ENCODE data around the gene MACROD2. TPM values are rescaled to one million over a fixed set of nuclear protein-coding genes. Genes with fewer than 3 reads are reported as not detected.

The MACROD2 gene
- total RNA-seq, 1 donor from 2014 or later: 1.6 TPM

DNA sequence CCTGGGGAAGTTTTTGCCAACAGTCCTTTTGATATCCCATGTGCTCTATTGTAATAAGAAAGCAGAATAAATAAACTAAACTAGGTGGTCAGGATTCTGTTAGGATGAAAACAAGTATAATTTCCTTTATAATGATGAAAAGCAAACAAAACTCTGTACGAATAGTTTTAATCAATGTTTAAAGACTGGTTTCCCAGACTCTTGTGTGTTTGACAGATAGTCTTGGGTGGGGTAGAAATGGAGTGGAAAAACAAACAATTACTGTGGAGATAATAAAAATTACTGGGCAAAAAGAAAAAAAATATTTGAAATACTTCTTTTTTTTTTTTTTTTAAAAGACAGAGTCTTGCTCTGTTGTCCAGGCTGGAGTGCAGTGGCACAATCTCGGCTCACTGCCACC lies 494.2 kb downstream of the MACROD2 start:
- no peak for DNase-seq (ENCODE audit: low spot score)
- intact Hi-C loops (cut with DNase I): no loop called here

DNA sequence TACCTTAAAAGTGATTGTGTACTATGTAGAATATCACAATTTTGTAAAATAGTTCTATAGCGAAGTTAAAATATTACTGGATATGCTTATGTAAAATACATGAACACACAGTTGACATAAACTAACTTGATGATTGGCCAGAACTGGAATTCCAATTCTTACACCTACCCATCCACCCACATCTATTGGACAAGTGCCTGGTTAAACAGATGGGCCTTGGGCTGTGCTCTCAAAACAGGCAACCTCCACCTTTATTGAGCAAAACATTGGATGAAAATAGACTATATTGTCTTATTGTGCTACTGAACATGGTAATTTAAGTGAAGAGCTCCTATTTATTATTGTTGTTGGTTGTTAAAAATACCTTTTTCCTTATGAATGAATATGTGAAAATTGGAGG lies 496.1 kb downstream of the MACROD2 start:
- intact Hi-C loops (cut with DNase I): no loop called here
- DNase-seq (ENCODE audit: low spot score): no peak

DNA sequence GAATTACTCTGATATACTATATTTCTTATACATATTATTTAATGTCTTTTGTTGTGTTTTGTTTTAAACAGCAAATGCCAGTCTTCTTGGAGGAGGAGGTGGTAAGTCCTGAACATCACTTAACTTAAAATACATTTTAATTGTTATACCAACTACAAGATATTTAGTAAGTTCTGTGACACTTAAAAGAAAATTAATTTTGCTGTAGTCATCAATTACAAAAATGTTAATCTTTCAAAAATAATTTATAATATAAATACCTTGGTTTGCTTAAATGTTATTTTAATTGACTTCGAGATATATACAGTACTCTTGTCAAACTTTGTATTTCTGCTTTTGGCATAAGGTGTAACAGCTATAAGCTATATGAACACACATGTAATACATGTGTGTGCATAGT lies 498.1 kb downstream of the MACROD2 start:
- intact Hi-C loops (cut with DNase I): no loop called here

DNA sequence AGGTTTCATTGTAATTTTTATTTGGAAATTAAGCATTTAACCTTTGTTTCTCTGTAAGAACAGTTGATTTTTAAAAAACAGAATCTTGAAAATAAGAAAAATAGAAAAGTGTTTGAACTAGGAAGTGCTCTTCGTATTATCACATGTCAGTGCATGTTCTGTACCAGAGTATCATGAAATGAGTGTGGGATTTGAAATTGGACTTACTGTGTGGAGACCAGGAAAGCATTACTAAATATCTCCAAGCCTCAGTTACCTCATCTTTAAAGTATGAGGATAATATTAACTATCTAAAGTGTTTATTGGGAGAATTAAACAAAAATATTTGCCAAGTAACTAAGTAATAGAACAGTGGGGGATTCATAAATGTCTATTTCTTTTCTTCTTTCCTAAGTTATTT lies 499.0 kb downstream of the MACROD2 start:
- no peak for DNase-seq (ENCODE audit: low spot score)
- intact Hi-C loops (cut with DNase I): no loop called here

More for the DNA sequence above, 498.1 kb downstream of the MACROD2 start:
- DNase-seq (ENCODE audit: low spot score): no peak

DNA sequence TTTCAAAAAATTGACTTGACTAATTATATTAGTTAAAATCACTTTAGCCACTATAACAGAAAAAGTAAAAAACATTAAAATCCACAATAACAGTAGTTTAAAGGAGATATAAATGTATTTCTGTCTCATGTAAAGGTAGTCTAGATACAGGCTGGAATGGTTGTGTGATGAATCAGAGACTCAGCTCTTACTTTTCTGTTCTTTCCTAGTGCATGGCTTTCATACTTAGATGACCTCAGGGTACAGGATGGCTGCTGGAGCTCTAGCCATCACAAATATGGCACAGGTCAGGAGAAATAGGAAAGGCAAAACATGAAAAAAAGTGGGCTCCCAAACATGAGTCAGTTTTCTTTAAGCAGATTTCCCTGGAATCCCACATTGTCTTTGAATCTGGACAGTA lies 499.8 kb downstream of the MACROD2 start:
- intact Hi-C loops (cut with DNase I): no loop called here
- DNase-seq (ENCODE audit: low spot score): no peak

DNA sequence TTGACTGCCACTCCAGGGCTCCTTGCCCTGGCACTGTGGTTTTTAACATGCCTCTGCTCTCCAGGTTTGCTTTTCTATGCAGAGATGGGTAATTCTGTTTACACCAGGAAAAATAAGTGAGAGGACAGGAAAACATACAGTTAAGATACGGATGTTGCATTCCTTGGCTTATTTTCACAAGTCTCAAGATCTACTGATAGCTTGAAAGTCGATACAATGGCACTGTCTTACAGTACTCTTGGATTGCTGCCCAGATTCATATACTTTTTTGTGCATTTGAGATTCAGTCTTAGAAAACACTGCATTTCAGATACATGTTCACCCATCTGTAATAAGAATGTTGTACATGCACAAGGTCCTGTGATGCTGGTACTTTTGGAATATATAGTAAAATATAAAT lies 501.7 kb downstream of the MACROD2 start:
- no peak for DNase-seq (ENCODE audit: low spot score)
- intact Hi-C loops (cut with DNase I): no loop called here

DNA sequence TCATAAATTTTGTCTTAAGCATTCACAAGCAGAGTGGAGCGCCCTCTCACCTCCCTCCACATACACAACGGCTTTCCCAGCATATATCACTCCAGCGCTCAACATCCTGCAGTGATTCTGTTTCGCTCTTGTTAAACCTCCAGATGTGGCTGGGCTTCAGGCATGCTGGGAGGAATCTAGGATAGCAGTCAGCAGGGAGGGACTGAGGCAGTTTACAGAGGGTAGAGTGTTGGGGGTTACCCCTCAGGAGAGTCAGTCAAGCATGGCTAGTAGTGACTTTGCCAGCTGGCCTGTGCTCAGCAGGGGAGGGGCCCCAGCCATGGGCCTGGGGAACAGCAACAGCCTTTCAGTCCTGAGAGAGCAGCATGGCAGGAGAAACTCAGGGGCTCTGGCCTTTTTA lies 503.5 kb downstream of the MACROD2 start:
- no peak for DNase-seq (ENCODE audit: low spot score)
- intact Hi-C loops (cut with DNase I): no loop called here

DNA sequence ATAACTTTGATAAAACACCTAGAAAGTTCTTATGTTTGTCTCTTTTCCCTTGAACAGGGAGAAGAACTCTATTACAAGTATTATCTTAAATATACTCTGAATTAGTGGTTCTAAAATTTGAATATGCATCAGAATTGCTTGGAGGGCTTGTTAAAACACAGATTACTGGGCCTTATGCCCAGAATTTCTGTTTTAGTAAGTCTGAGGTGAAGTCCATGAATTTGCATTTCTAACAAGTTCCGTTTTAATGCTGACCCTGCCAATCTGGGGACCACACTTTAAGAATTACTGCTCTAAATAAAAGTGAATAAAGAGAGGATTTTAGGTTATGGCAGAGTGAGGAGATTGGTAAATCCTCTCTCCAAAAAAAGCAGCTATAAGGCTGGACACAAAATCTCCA lies 510.2 kb downstream of the MACROD2 start:
- intact Hi-C loops (cut with DNase I): no loop called here
- DNase-seq (ENCODE audit: low spot score): no peak

DNA sequence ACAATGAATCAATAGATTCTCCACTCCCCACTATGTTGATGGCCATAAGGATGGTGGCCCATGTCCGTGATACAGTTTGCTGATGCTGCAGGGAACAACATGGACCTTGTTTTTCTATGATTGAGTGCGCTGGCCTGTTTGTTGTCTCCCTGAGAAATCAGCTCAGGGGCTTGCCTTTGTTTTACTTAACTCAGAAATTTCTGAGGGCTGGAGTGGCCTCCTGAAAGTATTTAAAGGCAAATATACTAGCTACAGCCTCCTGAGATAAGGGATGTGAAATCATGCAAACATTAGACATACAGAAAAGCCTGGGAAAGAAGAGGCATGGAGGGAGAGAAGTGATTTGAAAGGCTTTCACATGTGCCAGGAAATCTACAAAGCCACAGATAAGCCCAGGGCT lies 512.4 kb downstream of the MACROD2 start:
- DNase-seq (ENCODE audit: low spot score): no peak
- intact Hi-C loops (cut with DNase I): no loop called here

DNA sequence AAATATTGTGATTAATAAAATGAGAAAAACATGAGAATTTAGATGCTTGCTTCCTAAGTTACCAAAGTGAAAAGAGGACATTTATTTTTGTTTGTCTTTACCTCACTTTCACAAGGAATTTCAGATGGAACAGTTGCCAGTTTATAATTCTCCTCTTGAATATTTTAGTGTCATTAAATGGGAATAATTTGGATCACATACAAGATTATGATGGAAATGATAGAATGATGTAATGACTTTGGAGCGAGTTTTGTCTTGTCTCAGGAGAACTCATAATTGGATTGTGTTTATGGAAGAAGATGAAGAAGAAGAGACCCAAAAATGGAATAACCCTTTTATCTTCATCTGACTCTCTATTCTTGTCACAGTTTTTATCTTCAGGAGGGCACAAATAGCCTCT lies 515.0 kb downstream of the MACROD2 start:
- no peak for DNase-seq (ENCODE audit: low spot score)
- intact Hi-C loops (cut with DNase I): no loop called here

DNA sequence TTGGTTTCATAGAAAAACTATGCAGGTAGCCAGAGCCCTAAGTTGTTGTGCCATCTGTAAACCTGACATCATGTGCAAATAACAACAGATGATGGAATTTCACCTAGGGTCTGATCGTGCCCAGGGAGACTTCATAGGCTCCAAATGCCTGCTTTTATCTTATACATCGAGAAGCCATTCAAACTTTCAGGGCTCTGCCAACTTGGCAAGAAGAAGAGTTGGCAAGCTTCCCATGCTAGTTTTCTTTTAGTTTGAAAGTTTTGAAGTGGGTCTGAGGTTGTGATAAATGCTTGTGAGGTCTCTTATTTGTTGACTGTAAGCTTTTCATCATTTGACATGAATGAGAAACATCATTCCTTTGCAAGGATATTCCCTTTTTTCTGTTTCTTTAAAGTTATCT lies 517.5 kb downstream of the MACROD2 start:
- intact Hi-C loops (cut with DNase I): no loop called here
- DNase-seq (ENCODE audit: low spot score): no peak

DNA sequence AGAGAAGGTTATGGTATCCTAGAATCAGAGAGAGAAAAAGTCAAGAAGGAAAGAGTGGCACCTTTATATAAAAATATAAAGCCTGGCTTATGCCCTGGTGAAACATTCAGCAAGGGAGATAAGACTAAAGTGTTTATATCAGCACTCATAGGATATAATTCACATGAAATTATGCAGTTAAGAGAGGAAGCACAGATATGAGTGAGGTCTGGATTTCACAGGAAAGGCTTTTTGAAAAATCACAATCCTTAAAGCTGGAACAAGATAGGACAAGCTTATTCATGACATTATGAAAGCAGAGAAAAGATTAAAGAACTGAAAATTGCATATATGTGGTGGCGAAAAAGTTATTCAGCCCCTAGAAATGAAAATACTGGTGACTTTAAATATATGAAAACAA lies 523.3 kb downstream of the MACROD2 start:
- no peak for DNase-seq (ENCODE audit: low spot score)
- intact Hi-C loops (cut with DNase I): no loop called here

DNA sequence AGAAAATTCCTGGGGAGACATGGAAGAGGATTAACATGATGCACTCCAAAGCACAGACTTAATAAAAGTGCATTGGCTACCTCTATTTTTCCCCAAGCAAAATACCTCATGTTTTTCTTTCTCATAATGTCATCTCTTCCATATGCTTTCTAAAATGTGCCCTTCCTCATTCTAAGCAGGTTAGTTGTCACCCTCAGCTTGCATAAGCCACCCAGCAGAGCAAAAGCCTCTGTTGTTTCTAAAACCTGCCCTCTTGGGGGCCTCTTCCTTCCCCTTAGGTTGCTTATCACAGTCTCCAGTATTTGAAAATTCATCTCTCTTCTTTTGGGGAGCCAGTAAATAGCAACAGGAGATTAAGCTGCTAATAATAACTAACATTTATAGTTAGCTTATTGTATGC lies 525.7 kb downstream of the MACROD2 start:
- DNase-seq (ENCODE audit: low spot score): no peak
- intact Hi-C loops (cut with DNase I): no loop called here

DNA sequence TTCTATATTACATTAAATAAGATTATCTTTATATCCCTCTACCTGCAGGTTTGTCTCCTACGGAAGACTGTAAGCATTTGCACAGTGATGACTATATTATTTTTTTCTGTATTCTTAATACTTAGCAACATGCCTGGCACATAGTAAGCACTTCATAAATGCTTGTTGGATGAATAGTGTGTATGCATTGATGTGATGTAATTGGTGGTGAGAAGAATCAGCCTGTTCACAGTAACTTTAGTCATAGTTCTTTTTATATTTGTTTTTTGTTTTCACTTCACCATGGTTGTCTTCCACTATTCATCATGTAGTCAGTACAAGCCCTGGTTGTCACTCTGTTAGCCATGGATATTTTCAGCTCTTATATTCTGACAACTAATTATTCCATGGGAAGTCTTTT lies 526.1 kb downstream of the MACROD2 start:
- no peak for DNase-seq (ENCODE audit: low spot score)
- intact Hi-C loops (cut with DNase I): no loop called here

DNA sequence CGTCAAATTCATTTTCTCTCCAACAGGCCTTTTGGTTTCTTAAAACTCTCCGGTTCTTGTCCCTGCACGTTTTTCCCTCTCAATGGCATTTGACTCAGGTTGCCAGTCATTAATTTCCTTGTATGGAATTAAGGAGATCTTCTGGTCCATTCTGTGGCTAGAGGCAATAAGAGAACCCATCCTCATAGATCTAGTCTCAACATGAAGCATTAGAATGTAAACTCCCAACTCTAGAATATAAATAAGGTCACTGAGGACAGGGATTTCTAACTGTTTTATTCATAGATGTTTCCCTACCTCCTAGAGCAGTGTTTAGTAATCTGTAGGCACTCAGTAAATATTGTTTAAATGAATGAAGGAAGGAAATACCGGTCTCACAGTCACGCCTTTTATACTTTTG lies 527.3 kb downstream of the MACROD2 start:
- no peak for DNase-seq (ENCODE audit: low spot score)
- intact Hi-C loops (cut with DNase I): no loop called here

DNA sequence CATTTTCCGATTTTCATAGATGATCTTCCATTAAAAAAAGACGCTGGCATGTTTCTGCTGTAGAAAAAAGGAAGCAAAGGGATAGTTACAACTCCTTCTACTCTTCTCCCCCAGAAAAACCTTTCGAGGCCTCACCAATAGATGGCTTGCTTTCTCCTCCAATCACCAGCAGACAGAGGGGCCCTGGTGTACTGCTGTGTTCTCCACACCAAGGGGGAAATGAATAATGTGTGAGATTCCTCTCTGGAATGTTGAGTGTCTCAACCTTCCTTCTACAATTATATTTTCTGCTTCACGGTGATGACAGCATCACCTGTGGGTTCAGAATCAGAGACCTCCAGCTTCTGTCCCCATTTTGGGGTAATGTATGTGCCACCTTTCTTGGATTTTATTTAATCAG lies 527.8 kb downstream of the MACROD2 start:
- intact Hi-C loops (cut with DNase I): no loop called here
- no peak for DNase-seq (ENCODE audit: low spot score)

DNA sequence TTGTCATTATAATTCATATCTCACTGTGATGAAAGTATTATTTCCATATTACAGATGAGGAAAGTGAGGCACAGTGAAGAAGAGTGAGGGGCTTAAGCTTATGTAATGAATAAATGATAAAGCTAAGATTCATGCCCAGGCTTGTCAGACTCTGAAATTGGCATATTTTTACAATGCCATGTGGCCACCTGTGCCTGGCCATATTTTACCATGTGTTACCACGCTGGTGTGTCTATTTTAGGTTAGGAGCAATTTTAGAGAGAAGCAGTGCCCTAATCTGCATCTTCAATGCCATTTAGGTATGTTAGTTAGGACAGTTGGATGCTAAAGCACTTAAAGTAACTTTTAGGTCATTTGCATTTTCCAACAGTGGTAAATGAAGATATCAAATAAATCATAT lies 530.1 kb downstream of the MACROD2 start:
- intact Hi-C loops (cut with DNase I): no loop called here
- no peak for DNase-seq (ENCODE audit: low spot score)

DNA sequence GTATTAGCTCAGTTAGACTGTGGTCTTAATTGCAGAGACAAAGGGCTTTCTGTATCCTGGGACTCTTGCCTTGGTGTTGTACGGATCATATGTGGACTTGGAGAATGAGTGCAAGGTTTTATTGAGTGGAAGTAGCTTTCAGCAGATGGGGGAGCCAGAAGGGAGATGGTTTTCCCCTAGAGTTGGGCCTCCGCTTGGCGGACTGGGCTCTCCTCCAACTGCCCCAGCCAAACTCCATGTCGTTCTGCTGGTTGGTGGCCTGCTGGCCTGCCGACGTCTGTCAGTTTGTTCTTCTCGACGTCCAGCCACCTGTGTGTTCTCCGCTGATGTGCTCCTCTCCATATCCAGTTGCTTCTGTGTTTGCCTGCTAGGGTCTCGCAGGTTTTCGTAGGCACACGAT lies 531.6 kb downstream of the MACROD2 start:
- no peak for DNase-seq (ENCODE audit: low spot score)
- intact Hi-C loops (cut with DNase I): no loop called here

DNA sequence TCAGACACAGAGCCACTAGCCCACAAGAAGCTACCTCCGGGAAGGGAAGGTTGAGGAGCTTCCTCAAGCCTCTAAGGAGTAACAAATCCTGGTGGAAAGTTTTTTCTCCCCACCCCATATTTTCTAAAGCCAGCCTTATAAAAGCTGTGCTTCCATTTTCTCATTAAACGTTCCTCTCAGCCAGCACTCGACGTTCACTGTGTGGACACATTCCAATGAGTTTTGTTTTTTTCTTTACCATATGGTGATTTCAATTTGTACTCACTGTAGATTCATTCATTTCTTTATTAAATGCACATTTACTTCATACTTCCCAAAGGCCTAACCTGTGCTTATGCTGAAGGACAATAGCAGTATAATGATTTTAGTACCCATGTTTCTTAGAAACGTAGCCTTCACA lies 536.5 kb downstream of the MACROD2 start:
- intact Hi-C loops (cut with DNase I): no loop called here
- no peak for DNase-seq (ENCODE audit: low spot score)

DNA sequence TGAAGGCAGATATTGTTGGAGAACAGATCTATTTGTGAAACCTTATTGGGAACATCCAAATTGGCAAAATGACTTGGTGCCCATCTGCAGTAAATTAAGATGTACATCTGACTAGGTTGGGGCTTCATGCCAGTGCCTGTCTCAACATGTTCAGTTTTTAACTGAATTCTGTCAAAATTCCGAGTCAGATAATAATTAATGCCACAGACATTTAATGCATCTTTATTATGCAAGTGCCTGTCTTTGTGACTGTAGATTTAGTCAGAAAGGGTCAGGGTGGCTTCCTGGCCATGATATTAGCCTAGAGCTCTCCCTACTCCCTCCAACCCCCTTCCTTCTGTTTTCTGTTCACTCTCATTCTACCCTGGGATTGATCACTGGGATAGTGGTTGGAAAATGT lies 541.4 kb downstream of the MACROD2 start:
- intact Hi-C loops (cut with DNase I): no loop called here
- no peak for DNase-seq (ENCODE audit: low spot score)

DNA sequence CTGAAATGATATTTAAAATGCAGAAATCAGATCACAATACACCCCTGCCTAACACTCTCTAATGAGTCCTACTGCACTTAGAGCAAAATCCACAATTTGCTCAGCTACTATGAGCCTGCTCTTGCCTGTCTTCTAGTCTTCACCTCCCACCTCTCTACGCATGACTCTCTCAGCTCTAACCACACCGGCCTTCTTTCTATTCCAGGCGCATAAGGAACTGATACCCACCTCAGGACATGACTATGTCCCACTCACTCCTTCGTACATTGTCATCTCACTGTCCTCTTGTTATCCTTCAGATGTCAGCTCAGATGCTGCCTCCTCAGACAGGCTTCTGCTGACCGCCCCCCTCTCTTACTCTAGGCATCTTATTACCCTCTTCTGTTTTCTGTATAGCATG lies 543.1 kb downstream of the MACROD2 start:
- intact Hi-C loops (cut with DNase I): no loop called here
- DNase-seq (ENCODE audit: low spot score): no peak

DNA sequence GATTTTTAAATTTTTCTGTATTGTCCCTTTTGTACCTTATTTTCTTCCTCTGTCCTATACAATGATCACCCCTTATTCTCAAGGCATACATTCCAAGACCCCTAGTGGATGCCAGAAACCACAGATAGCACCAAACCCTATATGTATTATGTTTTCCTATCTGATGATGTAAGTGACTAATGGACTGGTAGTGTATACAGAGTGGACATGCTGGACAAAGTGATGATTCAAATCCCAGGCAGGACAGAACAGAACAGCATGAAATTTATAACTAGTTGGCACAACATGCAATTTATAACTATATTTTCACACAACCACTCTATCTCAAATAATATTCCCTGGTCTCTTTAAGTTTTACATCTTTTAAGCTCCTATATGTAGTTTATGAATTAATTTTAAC lies 547.7 kb downstream of the MACROD2 start:
- no peak for DNase-seq (ENCODE audit: low spot score)
- intact Hi-C loops (cut with DNase I): no loop called here

DNA sequence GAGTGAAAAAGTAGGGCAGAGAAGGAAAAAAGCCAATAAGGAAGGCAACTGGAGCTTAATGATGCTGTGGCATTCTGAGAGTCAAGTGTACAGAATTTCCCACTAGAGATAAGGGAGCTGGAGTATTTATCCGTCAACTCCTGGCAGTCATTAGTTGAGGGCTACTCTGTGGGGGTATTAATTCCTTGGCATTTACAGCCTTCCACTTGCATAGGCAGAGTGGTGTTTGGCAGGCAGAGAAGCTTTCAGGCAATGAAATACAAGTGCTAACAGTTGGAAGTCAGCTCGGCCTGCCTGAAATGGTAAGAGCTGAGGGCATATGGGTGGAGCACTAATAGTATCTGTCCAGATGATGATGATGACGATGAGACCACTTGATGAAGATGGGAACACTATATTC lies 549.4 kb downstream of the MACROD2 start:
- DNase-seq (ENCODE audit: low spot score): no peak
- intact Hi-C loops (cut with DNase I): no loop called here
